Measurements from ENCODE around the gene INTS3. TPM values are rescaled to one million over a fixed set of nuclear protein-coding genes. Genes with fewer than 3 reads are reported as not detected.

The INTS3 gene
- total and polyA plus RNA-seq, 9 of the 15 experiments (the other 6 are each of a cell fraction or from before 2014, with no cell fraction given), result 6.3 to 24.1 (median 14.3) TPM

DNA sequence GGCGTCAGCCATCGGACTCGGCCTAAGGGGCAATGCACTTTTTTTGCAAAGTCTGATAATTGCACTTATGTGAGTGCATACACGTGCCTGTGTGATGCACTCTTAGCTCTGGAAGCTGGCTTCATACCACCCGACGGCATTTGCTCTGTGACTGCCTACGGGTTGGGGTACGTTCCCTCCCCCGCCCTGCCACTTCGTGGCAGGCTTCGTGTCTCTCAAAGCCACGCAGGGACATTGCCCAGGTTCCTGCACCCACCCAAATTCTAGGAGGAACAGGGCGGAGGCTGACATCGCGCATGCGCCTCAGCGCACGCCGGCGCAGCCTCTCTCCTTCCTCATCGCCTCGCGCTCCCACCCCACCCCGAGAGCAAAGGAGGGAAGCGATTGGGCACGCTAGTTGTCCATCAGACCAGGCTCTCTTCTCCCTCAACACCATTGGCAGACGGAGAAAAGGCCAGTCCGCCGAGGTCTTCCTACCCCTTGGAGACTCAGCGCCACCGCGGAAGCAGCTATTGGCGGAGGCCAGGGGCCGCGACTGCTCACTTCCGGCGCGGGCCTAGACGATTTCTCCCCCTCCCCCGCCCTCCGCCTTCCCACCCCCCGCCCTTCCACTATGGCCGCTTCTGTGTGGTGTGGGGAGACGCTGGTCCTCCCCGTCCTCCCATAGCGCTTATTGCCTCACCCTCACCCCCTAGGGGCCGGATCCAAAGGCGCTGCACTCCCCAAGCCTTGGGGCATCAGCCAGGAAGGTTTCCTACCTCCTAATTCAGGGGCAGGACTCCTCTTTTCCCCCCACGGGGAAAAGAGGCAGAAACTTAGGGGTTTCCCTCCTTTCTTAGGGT lies at the start of gene INTS3 (continued):
- TF ChIP-seq NFYB (IDR thresholded peaks at IDR 0.05; ENCODE audit: extremely low read depth, insufficient read length) (peak; percentile 69), ZNF217 (CRISPR knock-in tag; IDR thresholded peaks at IDR 0.05) (no peak), HNRNPL (IDR thresholded peaks at IDR 0.05; ENCODE audit: low read depth, low read length) (no peak), NFATC3 (IDR thresholded peaks at IDR 0.05) (no peak), CXXC5 (CRISPR knock-in tag; IDR thresholded peaks at IDR 0.05) (peak; percentile 77), JUN (IDR thresholded peaks at IDR 0.05; ENCODE audit: borderline replicate concordance, low read depth, low read length) (no peak), JUN (CRISPR knock-in tag; IDR thresholded peaks at IDR 0.05; ENCODE audit: borderline replicate concordance) (peak; percentile 64; the same call in 1 of the 2 replicates), YY1 (IDR thresholded peaks at IDR 0.05; ENCODE audit: borderline replicate concordance in 1 of 3, control insufficient read depth in 1 of 3, extremely low read depth in 1 of 3, insufficient read depth in 3 of 3, insufficient read length in 1 of 3, insufficient replicate concordance in 2 of 3, low read depth in 1 of 3, low read length in 2 of 3) (peak; percentile 42 to 89 (median 79)), ZFP30 (CRISPR knock-in tag; IDR thresholded peaks at IDR 0.05; ENCODE audit: borderline replicate concordance) (no peak), E2F6 (IDR thresholded peaks at IDR 0.05; ENCODE audit: borderline replicate concordance in 1 of 2, extremely low read depth in 1 of 2, insufficient read depth in 1 of 2, insufficient read length in 1 of 2, low read depth in 1 of 2, low read length in 1 of 2, poor library complexity in 1 of 2, severe bottlenecking in 1 of 2) (peak; percentile 87 to 91), E2F3 (CRISPR knock-in tag; IDR thresholded peaks at IDR 0.05) (peak; percentile 71; the same call in 1 of the 2 replicates), CHD2 (IDR thresholded peaks at IDR 0.05; ENCODE audit: low read depth, low read length) (peak; percentile 85), ADNP (tag; IDR thresholded peaks at IDR 0.05) (no peak), SP1 (CRISPR knock-in tag; IDR thresholded peaks at IDR 0.05) (no peak), MCM3 (IDR thresholded peaks at IDR 0.05) (no peak), SREBF2 (CRISPR knock-in tag; IDR thresholded peaks at IDR 0.05) (no peak)
- TF ChIP-seq, protein P1, sequence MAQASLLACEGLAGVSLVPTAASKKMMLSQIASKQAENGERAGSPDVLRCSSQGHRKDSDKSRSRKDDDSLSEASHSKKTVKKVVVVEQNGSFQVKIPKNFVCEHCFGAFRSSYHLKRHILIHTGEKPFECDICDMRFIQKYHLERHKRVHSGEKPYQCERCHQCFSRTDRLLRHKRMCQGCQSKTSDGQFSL (CRISPR knock-in tag; IDR thresholded peaks at IDR 0.05), result no peak; the same call in 1 of the 2 replicates
- TF ChIP-seq, protein P1 (tag; IDR thresholded peaks at IDR 0.05), result peak in 1 of 2 experiments; percentile 52; a peak in 1 of 4 replicates
- TF ChIP-seq, protein P2, sequence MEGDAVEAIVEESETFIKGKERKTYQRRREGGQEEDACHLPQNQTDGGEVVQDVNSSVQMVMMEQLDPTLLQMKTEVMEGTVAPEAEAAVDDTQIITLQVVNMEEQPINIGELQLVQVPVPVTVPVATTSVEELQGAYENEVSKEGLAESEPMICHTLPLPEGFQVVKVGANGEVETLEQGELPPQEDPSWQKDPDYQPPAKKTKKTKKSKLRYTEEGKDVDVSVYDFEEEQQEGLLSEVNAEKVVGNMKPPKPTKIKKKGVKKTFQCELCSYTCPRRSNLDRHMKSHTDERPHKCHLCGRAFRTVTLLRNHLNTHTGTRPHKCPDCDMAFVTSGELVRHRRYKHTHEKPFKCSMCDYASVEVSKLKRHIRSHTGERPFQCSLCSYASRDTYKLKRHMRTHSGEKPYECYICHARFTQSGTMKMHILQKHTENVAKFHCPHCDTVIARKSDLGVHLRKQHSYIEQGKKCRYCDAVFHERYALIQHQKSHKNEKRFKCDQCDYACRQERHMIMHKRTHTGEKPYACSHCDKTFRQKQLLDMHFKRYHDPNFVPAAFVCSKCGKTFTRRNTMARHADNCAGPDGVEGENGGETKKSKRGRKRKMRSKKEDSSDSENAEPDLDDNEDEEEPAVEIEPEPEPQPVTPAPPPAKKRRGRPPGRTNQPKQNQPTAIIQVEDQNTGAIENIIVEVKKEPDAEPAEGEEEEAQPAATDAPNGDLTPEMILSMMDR (IDR thresholded peaks at IDR 0.05 in 2 of 3, conservative IDR thresholded peaks at IDR 0.05 in 1 of 3; ENCODE audit: insufficient read depth in 2 of 3, low read depth in 1 of 3, low read length in 3 of 3), result peak; percentile 13 to 44 (median 32); a peak in 4 of 6 replicates
- TF ChIP-seq, protein P3, sequence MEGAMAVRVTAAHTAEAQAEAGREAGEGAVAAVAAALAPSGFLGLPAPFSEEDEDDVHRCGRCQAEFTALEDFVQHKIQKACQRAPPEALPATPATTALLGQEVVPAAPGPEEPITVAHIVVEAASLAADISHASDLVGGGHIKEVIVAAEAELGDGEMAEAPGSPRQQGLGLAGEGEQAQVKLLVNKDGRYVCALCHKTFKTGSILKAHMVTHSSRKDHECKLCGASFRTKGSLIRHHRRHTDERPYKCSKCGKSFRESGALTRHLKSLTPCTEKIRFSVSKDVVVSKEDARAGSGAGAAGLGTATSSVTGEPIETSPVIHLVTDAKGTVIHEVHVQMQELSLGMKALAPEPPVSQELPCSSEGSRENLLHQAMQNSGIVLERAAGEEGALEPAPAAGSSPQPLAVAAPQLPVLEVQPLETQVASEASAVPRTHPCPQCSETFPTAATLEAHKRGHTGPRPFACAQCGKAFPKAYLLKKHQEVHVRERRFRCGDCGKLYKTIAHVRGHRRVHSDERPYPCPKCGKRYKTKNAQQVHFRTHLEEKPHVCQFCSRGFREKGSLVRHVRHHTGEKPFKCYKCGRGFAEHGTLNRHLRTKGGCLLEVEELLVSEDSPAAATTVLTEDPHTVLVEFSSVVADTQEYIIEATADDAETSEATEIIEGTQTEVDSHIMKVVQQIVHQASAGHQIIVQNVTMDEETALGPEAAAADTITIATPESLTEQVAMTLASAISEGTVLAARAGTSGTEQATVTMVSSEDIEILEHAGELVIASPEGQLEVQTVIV (CRISPR knock-in tag; IDR thresholded peaks at IDR 0.05; ENCODE audit: borderline replicate concordance), result no peak

Data from K562 (cell line).